GM21381 (cell line): Measurements from ENCODE around the gene PDPR.
"Not testable (repeated sequence)": the region's sequence is repeated elsewhere in the genome, so short reads cannot be mapped to it uniquely, and the experiment has no call there.

Experiments
- ATAC-seq: cut with Tn5 transposase; IDR thresholded peaks from one replicate; pipeline ENCODE4 v1.9.1; 2021; ENCODE audit warnings: mild to moderate bottlenecking, moderate library complexity; ENCODE audit not compliant: unreplicated experiment

Gene PDPR

GRCh38 chr16:70160821-70161220 lies 46.7 kb downstream of the PDPR start:
- no peak for ATAC-seq

- no peak for ATAC-seq
Measured at GRCh38 chr16:70161350-70161749, 47.2 kb downstream of the PDPR start.

GRCh38 chr16:70162041-70162451 lies 47.9 kb downstream of the PDPR start:
- no peak for ATAC-seq

- no peak for ATAC-seq
Measured at GRCh38 chr16:70163596-70163995, 49.5 kb downstream of the PDPR start.

- ATAC-seq, result not testable (repeated sequence)
Measured at GRCh38 chr16:70166688-70167087, 52.6 kb downstream of the PDPR start.

- ATAC-seq, result not testable (repeated sequence)
Measured at GRCh38 chr16:70173212-70173837, 59.2 kb downstream of the PDPR start, which contains the start of gene CLEC18C. Gene CLEC18C, plus strand, starts transcription at chr16:70173787. Its CDS starts 492 bp downstream, at chr16:70174279.

- ATAC-seq, result not testable (repeated sequence)
Measured at GRCh38 chr16:70173916-70174315, 59.8 kb downstream of the PDPR start.

GRCh38 chr16:70174387-70174932 lies 60.3 kb downstream of the PDPR start:
- ATAC-seq, result not testable (repeated sequence)

- not testable (repeated sequence) for ATAC-seq
Measured at GRCh38 chr16:70187858-70188607, 73.9 kb downstream of the PDPR start.

- ATAC-seq, result not testable (repeated sequence)
Measured at GRCh38 chr16:70188608-70188915, 74.4 kb downstream of the PDPR start.

GRCh38 chr16:70190574-70190973 lies 76.4 kb downstream of the PDPR start:
- ATAC-seq, result not testable (repeated sequence)

- ATAC-seq, result not testable (repeated sequence)
Measured at GRCh38 chr16:70196683-70197300, 82.7 kb downstream of the PDPR start.

GRCh38 chr16:70197611-70198010 lies 83.5 kb downstream of the PDPR start:
- not testable (repeated sequence) for ATAC-seq

- not testable (repeated sequence) for ATAC-seq
Measured at GRCh38 chr16:70198230-70198629, 84.1 kb downstream of the PDPR start.

GRCh38 chr16:70198666-70199065 lies 84.5 kb downstream of the PDPR start:
- not testable (repeated sequence) for ATAC-seq

- ATAC-seq, result not testable (repeated sequence)
Measured at GRCh38 chr16:70199170-70199569, 85.0 kb downstream of the PDPR start.

- ATAC-seq, result not testable (repeated sequence)
Measured at GRCh38 chr16:70200063-70200462, 85.9 kb downstream of the PDPR start.

- not testable (repeated sequence) for ATAC-seq
Measured at GRCh38 chr16:70203508-70203907, 89.4 kb downstream of the PDPR start.

GRCh38 chr16:70204010-70204409 lies 89.9 kb downstream of the PDPR start:
- ATAC-seq, result not testable (repeated sequence)

- not testable (repeated sequence) for ATAC-seq
Measured at GRCh38 chr16:70204668-70205405, 90.7 kb downstream of the PDPR start.

GRCh38 chr16:70206382-70206781 lies 92.2 kb downstream of the PDPR start:
- not testable (repeated sequence) for ATAC-seq
